H1 (cell line): ENCODE data around the gene NR2C2AP.

Experiments
- CBX5 ChIP-seq: fragments of 300-800, 300-1000 bp; sonication (generic); IDR thresholded peaks from 2 replicates; pipeline ENCODE4 v1.7.1; 2016; ENCODE audit warnings: antibody characterized with exemption, low read length, low read depth
- CHD2 ChIP-seq: IDR thresholded peaks from 2 replicates; pipeline ENCODE4 v1.6.1; 2012; ENCODE audit warnings: low read length, improper control_type of control experiment
- EP300 ChIP-seq, 2 experiments: IDR thresholded peaks; 1 replicate in 1 of 2; 2 replicates in 1 of 2; pipeline ENCODE4 v1.6.1; 2011 to 2012; ENCODE audit warnings: low read depth in 2 of 2, low read length in 2 of 2, mild to moderate bottlenecking in 2 of 2, borderline replicate concordance in 1 of 2, inconsistent platforms in 1 of 2, moderate library complexity in 1 of 2
- JUND ChIP-seq: IDR thresholded peaks from 2 replicates; pipeline ENCODE4 v1.6.1; 2011; ENCODE audit warnings: mild to moderate bottlenecking, improper control_type of control experiment, low read length
- KDM5A ChIP-seq: fragments of 200-600 bp; IDR thresholded peaks from 2 replicates; pipeline ENCODE4 v1.7.1; 2012; ENCODE audit warnings: mild to moderate bottlenecking, low read length, inconsistent platforms, mixed read lengths
- NRF1 ChIP-seq: IDR thresholded peaks from 2 replicates; pipeline ENCODE4 v1.6.1; 2011; ENCODE audit warnings: mild to moderate bottlenecking, low read depth, low read length, improper control_type of control experiment
- POLR2AphosphoS5 ChIP-seq: IDR thresholded peaks from 2 replicates; pipeline ENCODE4 v1.6.1; 2011; ENCODE audit warnings: low read depth, low read length
- RAD21 ChIP-seq, 2 experiments: IDR thresholded peaks in 1 of 2; conservative IDR thresholded peaks in 1 of 2; 2 replicates each; pipeline ENCODE4 v1.6.1; 2011; ENCODE audit warnings: low read depth in 2 of 2, low read length in 2 of 2, improper control_type of control experiment in 1 of 2, inconsistent platforms in 1 of 2, mild to moderate bottlenecking in 1 of 2, moderate library complexity in 1 of 2
- SIRT6 ChIP-seq: IDR thresholded peaks from one replicate; pipeline ENCODE4 v1.7.1; 2012; ENCODE audit warnings: low read length, inconsistent platforms
- SP1 ChIP-seq: IDR thresholded peaks from 2 replicates; pipeline ENCODE4 v1.6.1; 2011; ENCODE audit warnings: low read depth, low read length
- TAF1 ChIP-seq: IDR thresholded peaks from 2 replicates; pipeline ENCODE4 v1.6.1; 2011; ENCODE audit warnings: mild to moderate bottlenecking, low read depth, low read length
- TF ChIP-seq, protein P1 (sequence below), 3 experiments: IDR thresholded peaks; 1 replicate in 2 of 3; 2 replicates in 1 of 3; pipeline versions ENCODE4 v1.5.1 to v1.6.1; 2011; ENCODE audit warnings: low read length in 3 of 3, mild to moderate bottlenecking in 3 of 3, inconsistent platforms in 2 of 3, low read depth in 1 of 3, moderate library complexity in 1 of 3; ENCODE audit not compliant: insufficient read depth in 1 of 3; ENCODE audit errors: control extremely low read depth in 1 of 3

DNA sequence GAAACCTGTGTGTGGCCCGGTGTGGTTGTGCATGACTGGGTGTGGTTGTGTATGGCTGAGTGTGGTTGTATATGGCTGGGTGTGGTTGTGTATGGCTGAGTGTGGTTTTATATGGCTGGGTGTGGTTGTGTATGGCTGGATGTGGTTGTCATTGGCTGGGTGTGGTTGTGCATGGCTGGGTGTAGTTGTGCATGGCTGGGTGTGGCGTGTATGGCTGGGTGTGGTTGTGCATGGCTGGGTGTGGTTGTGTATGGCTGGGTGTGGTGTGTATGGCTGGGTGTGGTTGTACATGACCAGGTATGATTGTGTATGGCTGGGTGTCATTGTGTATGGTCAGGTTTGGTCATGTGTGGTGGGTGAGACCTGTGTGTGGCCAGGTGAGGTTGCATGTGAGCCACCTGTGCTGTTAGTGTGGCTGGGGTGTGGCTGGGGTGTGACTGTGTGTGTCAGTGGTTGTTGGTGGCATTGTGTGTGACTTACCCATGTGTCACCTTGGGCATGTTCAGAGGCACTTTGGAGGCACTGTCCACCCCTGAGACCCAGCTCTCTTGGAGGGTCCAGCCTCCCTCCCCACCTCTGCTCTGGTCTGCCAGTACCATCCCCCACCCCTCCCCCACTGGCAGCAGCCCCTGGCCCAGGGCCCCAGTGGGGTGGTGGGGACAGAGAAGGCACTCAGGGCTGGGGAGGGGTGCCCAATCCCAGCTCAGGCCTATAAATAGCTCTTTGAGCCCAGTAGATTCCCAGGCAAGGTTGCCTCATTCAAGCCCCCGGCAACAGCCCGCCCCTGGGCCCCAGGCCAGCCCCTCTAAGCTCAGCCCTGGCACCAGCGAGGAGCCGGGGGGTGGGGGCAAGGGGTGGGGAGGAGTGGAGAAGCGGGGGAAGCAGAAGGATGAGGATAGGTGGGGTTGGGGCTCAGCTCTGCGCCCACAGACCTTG is 4.7 kb upstream of the NR2C2AP start:
- no peak for TF ChIP-seq SIRT6
- TF ChIP-seq JUND: no peak
- TF ChIP-seq, protein P1, sequence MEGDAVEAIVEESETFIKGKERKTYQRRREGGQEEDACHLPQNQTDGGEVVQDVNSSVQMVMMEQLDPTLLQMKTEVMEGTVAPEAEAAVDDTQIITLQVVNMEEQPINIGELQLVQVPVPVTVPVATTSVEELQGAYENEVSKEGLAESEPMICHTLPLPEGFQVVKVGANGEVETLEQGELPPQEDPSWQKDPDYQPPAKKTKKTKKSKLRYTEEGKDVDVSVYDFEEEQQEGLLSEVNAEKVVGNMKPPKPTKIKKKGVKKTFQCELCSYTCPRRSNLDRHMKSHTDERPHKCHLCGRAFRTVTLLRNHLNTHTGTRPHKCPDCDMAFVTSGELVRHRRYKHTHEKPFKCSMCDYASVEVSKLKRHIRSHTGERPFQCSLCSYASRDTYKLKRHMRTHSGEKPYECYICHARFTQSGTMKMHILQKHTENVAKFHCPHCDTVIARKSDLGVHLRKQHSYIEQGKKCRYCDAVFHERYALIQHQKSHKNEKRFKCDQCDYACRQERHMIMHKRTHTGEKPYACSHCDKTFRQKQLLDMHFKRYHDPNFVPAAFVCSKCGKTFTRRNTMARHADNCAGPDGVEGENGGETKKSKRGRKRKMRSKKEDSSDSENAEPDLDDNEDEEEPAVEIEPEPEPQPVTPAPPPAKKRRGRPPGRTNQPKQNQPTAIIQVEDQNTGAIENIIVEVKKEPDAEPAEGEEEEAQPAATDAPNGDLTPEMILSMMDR (IDR thresholded peaks at IDR 0.05; ENCODE audit: control extremely low read depth in 1 of 3, insufficient read depth in 1 of 3, low read depth in 1 of 3, low read length in 3 of 3): no peak
- no peak for TF ChIP-seq CHD2
- TF ChIP-seq NRF1: no peak
- TF ChIP-seq KDM5A: no peak
- no peak for TF ChIP-seq TAF1
- TF ChIP-seq CBX5: no peak
- TF ChIP-seq SP1: no peak
- TF ChIP-seq POLR2AphosphoS5: no peak
- no peak for TF ChIP-seq EP300 (IDR thresholded peaks at IDR 0.05; ENCODE audit: borderline replicate concordance in 1 of 2, low read depth in 2 of 2, low read length in 2 of 2)
- TF ChIP-seq RAD21 (IDR thresholded peaks at IDR 0.05 in 1 of 2, conservative IDR thresholded peaks at IDR 0.05 in 1 of 2; ENCODE audit: low read depth in 2 of 2, low read length in 2 of 2): no peak
